Endothelial cell of umbilical vein (primary cell): ENCODE measurements around the gene ERO1B. TPM values are rescaled to one million over a fixed set of nuclear protein-coding genes. Genes with fewer than 3 reads are reported as not detected.

ENCODE experiments used
- BruUV-seq: library from RNA; stranded (reverse); fragments of 400-500 nt; replicated peaks from 2 replicates; lab custom pipeline; 2021; lab: Mats Ljungman, UMichigan
- CTCF ChIA-PET: fragments of 300-600, 350-600 bp; sonication (Branson Sonifier 250); formaldehyde crosslinking; loops from one replicate; lab custom pipeline; 2021; ENCODE audit warnings: antibody characterized with exemption, inconsistent platforms; lab: Charles Lee
- POLR2A ChIA-PET: fragments of 300-600, 350-600 bp; sonication (Branson Sonifier 250); formaldehyde crosslinking; loops from one replicate; lab custom pipeline; 2021; ENCODE audit warnings: antibody characterized with exemption, inconsistent platforms; lab: Charles Lee
- DNase-seq: peaks from one replicate; pipeline ENCODE4 v3.0.0-alpha.2; 2011; ENCODE audit warnings: low read depth, low spot score
- FAIRE-seq: peaks from 2 replicates; lab custom pipeline; 2011; peaks lifted over from hg19 to GRCh38; lab: Jason Lieb, UNC
- H2AFZ ChIP-seq: 2 replicates; pipeline ENCODE4 v1.6.0; 2012; ENCODE audit warnings: low read depth, low read length, control low read depth, inconsistent platforms
- H3K27ac ChIP-seq: 2 replicates; pipeline ENCODE4 v1.5.1; 2011; ENCODE audit warnings: low read depth, mild to moderate bottlenecking, control low read depth, low read length, moderate library complexity; ENCODE audit not compliant: insufficient read depth
- H3K27me3 ChIP-seq, 2 experiments: 2 replicates each; pipeline versions ENCODE4 v1.6.0 to v1.6.1; 2011; ENCODE audit warnings: low read length in 2 of 2, mixed read lengths in 1 of 2; ENCODE audit not compliant: control insufficient read depth in 2 of 2, insufficient read depth in 2 of 2
- H3K36me3 ChIP-seq, 2 experiments: 2 replicates in 1 of 2; 3 replicates in 1 of 2; pipeline ENCODE4 v1.5.1; 2011; ENCODE audit warnings: low read length in 2 of 2, mild to moderate bottlenecking in 1 of 2, moderate library complexity in 1 of 2; ENCODE audit not compliant: control insufficient read depth in 2 of 2, insufficient read depth in 2 of 2; ENCODE audit errors: extremely low read depth in 1 of 2
- H3K4me1 ChIP-seq: 3 replicates; pipeline ENCODE4 v1.5.1; 2011; ENCODE audit warnings: mild to moderate bottlenecking, low read length; ENCODE audit not compliant: control insufficient read depth, insufficient read depth; ENCODE audit errors: extremely low read depth
- H3K4me2 ChIP-seq: 2 replicates; pipeline ENCODE4 v1.6.1; 2011; ENCODE audit warnings: low read length, control low read depth, mixed read lengths; ENCODE audit not compliant: insufficient read depth
- H3K4me3 ChIP-seq, 3 experiments: fragments of 200-600 bp in 1 of 3; sonication (generic), shearing (Covaris generic) in 1 of 3; replicated peaks in 1 of 3; 2 replicates each; pipeline ENCODE4 v1.5.1; 2011 to 2016; ENCODE audit warnings: control low read depth in 3 of 3, low read length in 3 of 3, mild to moderate bottlenecking in 2 of 3, inconsistent platforms in 1 of 3, low read depth in 1 of 3, moderate library complexity in 1 of 3; ENCODE audit not compliant: insufficient read depth in 1 of 3
- H3K79me2 ChIP-seq: 2 replicates; pipeline ENCODE4 v1.6.0; 2012; ENCODE audit warnings: low read length, inconsistent platforms; ENCODE audit not compliant: control insufficient read depth, insufficient read depth
- H3K9ac ChIP-seq: replicated peaks from 2 replicates; pipeline ENCODE3; 2011; ENCODE audit warnings: low read length, control low read depth; ENCODE audit not compliant: insufficient read depth; ENCODE audit errors: extremely low read depth
- H3K9me1 ChIP-seq: replicated peaks from 3 replicates; pipeline ENCODE4 v1.6.0; 2011; ENCODE audit warnings: mild to moderate bottlenecking, low read length; ENCODE audit not compliant: control insufficient read depth, insufficient read depth; ENCODE audit errors: extremely low read depth
- H3K9me3 ChIP-seq: replicated peaks from 2 replicates; pipeline ENCODE4 v1.5.1; 2012; ENCODE audit warnings: low read length, inconsistent platforms; ENCODE audit not compliant: control insufficient read depth, insufficient read depth
- H4K20me1 ChIP-seq: replicated peaks from 2 replicates; pipeline ENCODE3; 2011; ENCODE audit warnings: mild to moderate bottlenecking, low read length; ENCODE audit not compliant: control insufficient read depth, insufficient read depth; ENCODE audit errors: extremely low read depth
- CTCF ChIP-seq, 2 donors: IDR thresholded peaks; 1 replicate in 1 of 2; 2 replicates in 1 of 2; pipeline ENCODE4 v1.5.1; 2011; ENCODE audit warnings: low read length in 2 of 2, mild to moderate bottlenecking in 2 of 2, moderate library complexity in 2 of 2, control low read depth in 1 of 2, inconsistent platforms in 1 of 2, low read depth in 1 of 2; ENCODE audit not compliant: insufficient read depth in 1 of 2; ENCODE audit errors: extremely low read depth in 1 of 2
- EZH2 ChIP-seq: IDR thresholded peaks from 2 replicates; pipeline ENCODE4 v1.6.1; 2012; ENCODE audit warnings: borderline replicate concordance, low read depth, mild to moderate bottlenecking, moderate library complexity, low read length, inconsistent platforms; ENCODE audit not compliant: severe bottlenecking
- FOS ChIP-seq: IDR thresholded peaks from 2 replicates; pipeline ENCODE4 v1.6.1; 2011; ENCODE audit warnings: mild to moderate bottlenecking, low read length, moderate library complexity, borderline replicate concordance; ENCODE audit not compliant: insufficient read depth
- GATA2 ChIP-seq: IDR thresholded peaks from 2 replicates; pipeline ENCODE4 v1.7.0; 2011; ENCODE audit warnings: low read depth, mild to moderate bottlenecking, moderate library complexity, mixed read lengths, low read length; ENCODE audit not compliant: insufficient read length, insufficient read depth
- JUN ChIP-seq: IDR thresholded peaks from 2 replicates; pipeline ENCODE4 v1.6.1; 2011; ENCODE audit warnings: borderline replicate concordance, low read depth; ENCODE audit not compliant: insufficient read length, insufficient read depth
- MAX ChIP-seq: IDR thresholded peaks from 2 replicates; pipeline ENCODE4 v1.6.1; 2011; ENCODE audit not compliant: insufficient read depth, insufficient read length
- MYC ChIP-seq: IDR thresholded peaks from one replicate; pipeline ENCODE4 v1.6.1; 2011; ENCODE audit warnings: mild to moderate bottlenecking, low read depth, low read length
- POLR2A ChIP-seq: IDR thresholded peaks from 2 replicates; pipeline ENCODE4 v1.6.1; 2012; ENCODE audit warnings: low read depth, mild to moderate bottlenecking, control low read depth, low read length
- POLR2AphosphoS5 ChIP-seq: IDR thresholded peaks from 2 replicates; pipeline ENCODE4 v1.6.1; 2012; ENCODE audit warnings: low read depth, mild to moderate bottlenecking, control low read depth, low read length, moderate library complexity; ENCODE audit not compliant: insufficient read depth
- dilution Hi-C: fragments of 300-500 bp; cut with MboI; formaldehyde crosslinking; loops from one replicate; pipeline ENCODE4 v1.15.0; 2019; ENCODE audit warnings: low sequenced_read_pairs; ENCODE audit not compliant: extremely low pct_ligation_motif_present
- intact Hi-C: fragments of 100-400 bp; cut with micrococcal nuclease; formaldehyde crosslinking; loops from one replicate; pipeline ENCODE4 v1.10.0; 2022
- polyA plus RNA-seq, 4 experiments: library from polyadenylated mRNA; depleted of rRNA in 3 of 4; stranded (reverse) in 3 of 4; unstranded in 1 of 4; fragments of >200 nt; gene quantifications; 2 replicates each; pipeline versions ENCODE4 v1.2.1 to v1.2.3, GENCODE V29; 2011 to 2012; ENCODE audit warnings: missing spikeins in 1 of 4
- total RNA-seq: library from RNA; stranded (reverse); gene quantifications from 2 replicates; pipeline ENCODE4 v1.2.3, GENCODE V29; 2021

The ERO1B gene
- total and polyA plus RNA-seq, 2 donors (not counting 3 experiments of a cell fraction or from before 2014, with no cell fraction given): 1.9 to 3.6 TPM

- H3K36me3 ChIP-seq: peaks cover 0 to 2% of the 10 kb centered on the region in 2 experiments
- no peak for TF ChIP-seq CTCF (IDR thresholded peaks at IDR 0.05; ENCODE audit: extremely low read depth in 1 of 2, insufficient read depth in 1 of 2, low read depth in 1 of 2, low read length in 2 of 2)
- no peak for TF ChIP-seq GATA2
- TF ChIP-seq POLR2AphosphoS5: no peak
- DNase-seq (no peak), FAIRE-seq (no peak)
- no peaks in the 10 kb centered on the region for H3K79me2 ChIP-seq
- ChIA-PET CTCF (no interaction called here), POLR2A (no interaction called here)
- no peaks in the 10 kb centered on the region for H4K20me1 ChIP-seq
- no peak overlapping the region for H3K27ac ChIP-seq
- H3K4me3 ChIP-seq: no peak overlapping the region
- intact Hi-C loops (no loop called here), dilution Hi-C loops (no loop called here)
- H3K4me2 ChIP-seq: no peak overlapping the region
- H3K9ac ChIP-seq: no peak overlapping the region
- H3K9me1 ChIP-seq: no peaks in the 10 kb centered on the region
- H3K9me3 ChIP-seq: no peaks in the 10 kb centered on the region
- H3K27me3 ChIP-seq: no peaks in the 10 kb centered on the region
- no TSS peak for BruUV-seq
- no peaks in the 10 kb centered on the region for H3K4me1 ChIP-seq
- no peak overlapping the region for H2AFZ ChIP-seq
These were observed 108.5 kb downstream of the ERO1B start for GRCh38 chr1:236173174-236173767.

GRCh38 chr1:236172041-236172579 lies 109.6 kb downstream of the ERO1B start:
- POLR2A ChIA-PET: interaction anchor here (0.6 kb wide), 1 partner anchor 32 kb away, joined by 3 read pairs; no protein-coding TSS in a partner anchor

More at GRCh38 chr1:236172041-236172579, 109.6 kb downstream of the ERO1B start:
- Histone ChIP-seq H3K9me1 (no peaks in the 10 kb centered on the region), H3K4me1 (no peaks in the 10 kb centered on the region), H3K4me3 (no peak overlapping the region), H3K9ac (no peak overlapping the region), H4K20me1 (no peaks in the 10 kb centered on the region), H3K4me2 (no peak overlapping the region), H3K27ac (no peak overlapping the region), H3K9me3 (no peaks in the 10 kb centered on the region), H3K36me3 (peaks cover 0 to 2% of the 10 kb centered on the region in 2 experiments), H3K27me3 (no peaks in the 10 kb centered on the region), H3K79me2 (no peaks in the 10 kb centered on the region), H2AFZ (no peak overlapping the region)
- FAIRE-seq (no peak), DNase-seq (no peak)
- dilution Hi-C loops (no loop called here), intact Hi-C loops (no loop called here)
- TF ChIP-seq FOS (no peak), CTCF (IDR thresholded peaks at IDR 0.05; ENCODE audit: extremely low read depth in 1 of 2, insufficient read depth in 1 of 2, low read depth in 1 of 2, low read length in 2 of 2) (no peak), GATA2 (no peak), POLR2AphosphoS5 (no peak), POLR2A (no peak), EZH2 (no peak), MYC (no peak), MAX (no peak), JUN (no peak)
- no TSS peak for BruUV-seq
- CTCF ChIA-PET: no interaction called here
